Measurements from ENCODE around the gene ZMIZ1.

ZMIZ1 gene

DNA sequence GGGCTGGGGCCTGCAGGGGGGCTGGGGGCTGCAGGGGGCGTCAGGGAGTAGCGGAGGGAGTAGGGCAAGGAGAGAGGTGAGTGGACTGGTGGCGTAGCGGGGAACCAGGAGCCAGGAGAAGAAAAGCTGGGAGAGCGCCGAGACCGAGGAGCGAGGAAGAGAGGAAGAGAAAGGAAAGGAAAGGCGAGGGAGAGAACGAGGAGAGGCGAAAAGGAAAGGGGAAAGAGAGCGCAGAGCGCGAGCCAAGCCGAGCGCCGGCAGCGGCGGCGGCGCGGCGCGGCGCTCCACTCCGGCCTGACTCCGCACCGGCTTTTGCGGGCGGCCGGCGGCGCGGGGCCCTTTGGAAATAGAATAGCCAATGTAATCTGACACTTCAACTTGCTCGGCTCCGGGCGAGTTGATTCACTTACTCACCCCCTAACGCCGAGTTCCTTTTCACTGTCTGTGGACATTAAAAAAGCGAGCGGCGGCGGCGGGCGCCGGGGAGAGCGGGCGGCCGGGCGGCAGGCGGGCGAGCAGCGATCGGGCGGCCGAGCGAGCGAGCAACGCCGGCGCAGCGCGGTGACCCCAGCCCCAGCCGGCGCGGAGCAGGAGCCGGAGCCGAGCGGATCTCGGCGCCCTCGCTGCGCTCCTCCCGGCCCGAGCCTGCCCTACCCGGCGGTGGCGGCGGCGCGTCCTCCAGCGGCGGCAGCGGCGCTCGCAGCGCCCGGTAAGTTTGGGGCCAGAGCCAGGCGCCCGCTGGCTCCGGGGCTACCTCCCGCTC is at the start of gene ZMIZ1:
Gene ZMIZ1, plus strand, starts transcription at position 405 of the 763 bp plus-strand sequence. CDS start 132,667 bp downstream, outside the sequence.
- Mint-ChIP-seq H3K4me1 (peaks cover 68% of the 10 kb centered on the region), H3K27ac (peak within 1 kb of the TSS; percentile 89 to 92), H3K27me3 (peaks cover 8% of the 10 kb centered on the region), H3K9me3 (no peaks in the 10 kb centered on the region), H3K4me3 (peak within 1 kb of the TSS; percentile 94 to 95)
- DNase-seq (peak; percentile 81 to 88), ATAC-seq (peak; percentile 73)

- Mint-ChIP-seq H3K27ac (no peak overlapping the region), H3K4me3 (no peak overlapping the region), H3K9me3 (peaks cover 6 to 9% of the 10 kb centered on the region in 2 donors), H3K27me3 (no peaks in the 10 kb centered on the region), H3K4me1 (peaks cover 18% of the 10 kb centered on the region)
- DNase-seq (no peak), ATAC-seq (no peak)
These were observed 49.2 kb upstream of the ZMIZ1 start for GRCh38 chr10:79019441-79020014.

GRCh38 chr10:79020015-79020491 is 48.7 kb upstream of the ZMIZ1 start:
- Mint-ChIP-seq H3K27ac (no peak overlapping the region), H3K9me3 (peaks cover 6 to 9% of the 10 kb centered on the region in 2 donors), H3K27me3 (no peaks in the 10 kb centered on the region), H3K4me3 (no peak overlapping the region), H3K4me1 (peaks cover 23% of the 10 kb centered on the region)
- ATAC-seq (no peak), DNase-seq (no peak)

DNA sequence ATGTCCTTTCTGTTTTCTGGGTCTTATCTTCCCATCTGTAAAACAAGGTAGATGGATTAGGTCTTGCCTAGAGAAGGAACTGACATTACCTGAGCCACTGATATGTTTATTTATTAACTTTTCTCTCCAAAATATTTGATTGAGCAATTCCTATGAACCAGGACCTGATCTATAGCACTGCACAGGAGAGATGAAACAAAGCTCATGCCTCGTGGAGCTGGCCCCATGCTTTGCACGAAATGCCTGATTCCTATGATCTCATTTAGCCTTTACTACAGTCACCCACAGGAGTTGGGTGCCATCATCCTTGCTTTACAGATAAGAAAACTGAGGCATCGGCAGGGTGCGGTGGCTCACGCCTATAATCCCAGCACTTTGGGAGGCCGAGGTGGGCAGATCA is 48.2 kb upstream of the ZMIZ1 start:
- no peak overlapping the region for H3K4me3 Mint-ChIP-seq
- no peaks in the 10 kb centered on the region for H3K27me3 Mint-ChIP-seq
- H3K9me3 Mint-ChIP-seq = peaks cover 6 to 9% of the 10 kb centered on the region in 2 donors
- no peak for DNase-seq
- peak overlapping the region in 1 of 2 donors; percentile 42 for H3K27ac Mint-ChIP-seq
- no peak for ATAC-seq
- peaks cover 28% of the 10 kb centered on the region for H3K4me1 Mint-ChIP-seq

- DNase-seq (no peak), ATAC-seq (no peak)
- Mint-ChIP-seq H3K27ac (no peak overlapping the region), H3K4me1 (peaks cover 36% of the 10 kb centered on the region), H3K9me3 (peaks cover 6 to 9% of the 10 kb centered on the region in 2 donors), H3K4me3 (no peak overlapping the region), H3K27me3 (no peaks in the 10 kb centered on the region)
These were observed 47.3 kb upstream of the ZMIZ1 start for GRCh38 chr10:79021331-79021907.

GRCh38 chr10:79021948-79022499 is 46.7 kb upstream of the ZMIZ1 start:
- ATAC-seq = no peak
- Mint-ChIP-seq H3K27ac (no peak overlapping the region), H3K4me3 (no peak overlapping the region), H3K27me3 (no peaks in the 10 kb centered on the region), H3K9me3 (peaks cover 6 to 9% of the 10 kb centered on the region in 2 donors), H3K4me1 (peaks cover 42% of the 10 kb centered on the region)
- DNase-seq = no peak

- DNase-seq (no peak), ATAC-seq (no peak)
- no peak overlapping the region for H3K27ac Mint-ChIP-seq
- no peak overlapping the region for H3K4me3 Mint-ChIP-seq
- peaks cover 3 to 6% of the 10 kb centered on the region in 2 donors for H3K9me3 Mint-ChIP-seq
- no peaks in the 10 kb centered on the region for H3K27me3 Mint-ChIP-seq
- peaks cover 49% of the 10 kb centered on the region for H3K4me1 Mint-ChIP-seq
These were observed 46.1 kb upstream of the ZMIZ1 start for GRCh38 chr10:79022565-79023230.

- peak overlapping the region in 1 of 2 donors; percentile 84 for H3K27ac Mint-ChIP-seq
- DNase-seq (no peak), ATAC-seq (no peak)
- H3K4me3 Mint-ChIP-seq = no peak overlapping the region
- no peaks in the 10 kb centered on the region for H3K9me3 Mint-ChIP-seq
- H3K4me1 Mint-ChIP-seq = peaks cover 55% of the 10 kb centered on the region
- no peaks in the 10 kb centered on the region for H3K27me3 Mint-ChIP-seq
These were observed 45.3 kb upstream of the ZMIZ1 start for GRCh38 chr10:79023240-79024162.

- Mint-ChIP-seq H3K4me3 (no peak overlapping the region), H3K4me1 (peaks cover 60% of the 10 kb centered on the region), H3K27ac (peak overlapping the region in 1 of 2 donors; percentile 23), H3K27me3 (no peaks in the 10 kb centered on the region), H3K9me3 (no peaks in the 10 kb centered on the region)
- ATAC-seq (no peak), DNase-seq (no peak)
These were observed 44.5 kb upstream of the ZMIZ1 start for GRCh38 chr10:79024296-79024695.

DNA sequence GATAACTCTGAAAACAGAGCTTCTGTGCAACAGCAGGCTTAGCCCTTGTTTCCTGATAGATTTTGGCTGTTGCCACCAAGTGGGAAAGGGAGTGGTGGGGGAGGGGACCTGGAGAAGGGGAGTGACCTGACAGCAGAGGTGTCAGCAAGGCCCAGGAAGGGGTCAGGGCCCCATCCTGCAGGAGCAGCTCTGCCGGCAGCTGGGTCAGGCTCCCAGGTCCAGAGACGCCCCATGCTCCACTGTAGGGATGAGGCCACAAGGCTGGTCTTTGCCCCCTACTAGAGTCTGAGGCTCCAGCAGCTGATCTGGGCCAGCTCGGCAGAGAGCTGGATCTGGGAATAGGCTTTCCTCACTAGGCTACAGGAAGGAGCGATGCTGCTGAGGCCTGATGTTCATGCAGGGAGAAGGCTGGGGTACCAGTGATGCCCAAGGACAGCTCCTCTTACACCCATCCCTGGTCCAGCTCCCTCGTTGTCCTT is 44.0 kb upstream of the ZMIZ1 start:
- DNase-seq (no peak), ATAC-seq (no peak)
- Mint-ChIP-seq H3K4me3 (peak overlapping the region in 1 of 2 donors; percentile 1), H3K9me3 (no peaks in the 10 kb centered on the region), H3K27ac (no peak overlapping the region), H3K4me1 (peaks cover 61% of the 10 kb centered on the region), H3K27me3 (no peaks in the 10 kb centered on the region)

DNA sequence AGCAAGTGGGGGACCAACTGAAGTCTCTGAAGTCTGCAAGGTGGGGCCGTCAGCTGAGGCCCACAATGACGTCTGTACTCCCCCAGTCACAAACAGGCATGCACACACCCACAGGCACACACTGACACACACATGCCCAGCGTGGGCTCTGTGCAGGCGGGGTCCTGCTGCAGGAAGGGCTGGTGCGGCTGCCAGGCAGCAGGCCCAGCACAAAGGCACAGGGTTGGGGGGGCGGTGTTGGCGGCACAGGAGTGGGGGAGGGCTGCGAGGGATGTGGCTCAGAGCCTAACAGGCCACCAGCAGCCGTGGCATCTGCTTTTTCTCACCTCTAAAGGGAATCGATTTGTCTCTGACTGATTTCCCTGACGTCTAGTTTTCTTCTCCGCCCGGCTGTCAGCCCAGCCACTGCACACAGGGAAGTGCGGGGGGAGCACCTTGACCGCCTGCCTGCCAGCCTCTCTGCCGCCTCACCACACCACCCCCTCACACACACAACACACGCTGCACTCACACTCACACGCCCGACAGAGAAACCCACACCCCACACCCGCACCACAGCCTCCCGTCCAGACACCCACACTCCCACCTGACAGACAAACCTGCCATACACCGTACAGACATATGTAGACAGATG is 43.5 kb upstream of the ZMIZ1 start:
- Mint-ChIP-seq H3K4me1 (peaks cover 56% of the 10 kb centered on the region), H3K9me3 (no peaks in the 10 kb centered on the region), H3K4me3 (peak overlapping the region; percentile 0 to 1), H3K27me3 (no peaks in the 10 kb centered on the region), H3K27ac (no peak overlapping the region)
- ATAC-seq (peak; percentile 67), DNase-seq (peak; percentile 39 to 52)

- DNase-seq (no peak), ATAC-seq (no peak)
- Mint-ChIP-seq H3K27ac (no peak overlapping the region), H3K27me3 (no peaks in the 10 kb centered on the region), H3K9me3 (no peaks in the 10 kb centered on the region), H3K4me1 (peaks cover 55% of the 10 kb centered on the region), H3K4me3 (no peak overlapping the region)
These were observed 42.4 kb upstream of the ZMIZ1 start for GRCh38 chr10:79026341-79026761.

DNA sequence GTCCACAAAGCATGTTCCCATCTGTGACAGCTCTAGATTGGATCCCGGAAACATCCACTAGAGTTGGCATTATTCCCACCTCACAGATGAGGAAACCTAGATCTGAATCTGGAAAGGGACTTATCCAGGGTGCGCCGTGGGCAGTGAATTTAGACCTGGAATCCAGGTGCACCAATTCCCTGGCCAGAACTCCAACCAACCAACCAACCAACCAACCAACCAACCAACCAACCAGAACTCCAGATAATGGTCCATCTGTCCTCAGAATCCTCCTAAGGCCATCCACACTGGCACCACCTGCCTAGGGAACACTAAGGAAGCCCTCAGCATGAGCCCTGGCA is 42.0 kb upstream of the ZMIZ1 start:
- ATAC-seq = no peak
- H3K4me1 Mint-ChIP-seq = peaks cover 55% of the 10 kb centered on the region
- DNase-seq = no peak
- H3K27ac Mint-ChIP-seq = no peak overlapping the region
- H3K9me3 Mint-ChIP-seq = no peaks in the 10 kb centered on the region
- H3K4me3 Mint-ChIP-seq = no peak overlapping the region
- H3K27me3 Mint-ChIP-seq = no peaks in the 10 kb centered on the region
